Astrocyte (in vitro differentiated cells and primary cell): ENCODE measurements around the gene FAM131B.

ENCODE experiments used
- EZH2 ChIP-seq: IDR thresholded peaks from 2 replicates; pipeline ENCODE4 v1.6.1; 2012; ENCODE audit warnings: mild to moderate bottlenecking, low read length, inconsistent platforms; ENCODE audit not compliant: insufficient read depth
- TF ChIP-seq, protein P1 (sequence below): IDR thresholded peaks from 2 replicates; pipeline ENCODE4 v1.5.1; 2011; ENCODE audit warnings: low read depth, mild to moderate bottlenecking, inconsistent platforms, low read length, moderate library complexity; ENCODE audit not compliant: insufficient read depth

- TF ChIP-seq, protein P1, sequence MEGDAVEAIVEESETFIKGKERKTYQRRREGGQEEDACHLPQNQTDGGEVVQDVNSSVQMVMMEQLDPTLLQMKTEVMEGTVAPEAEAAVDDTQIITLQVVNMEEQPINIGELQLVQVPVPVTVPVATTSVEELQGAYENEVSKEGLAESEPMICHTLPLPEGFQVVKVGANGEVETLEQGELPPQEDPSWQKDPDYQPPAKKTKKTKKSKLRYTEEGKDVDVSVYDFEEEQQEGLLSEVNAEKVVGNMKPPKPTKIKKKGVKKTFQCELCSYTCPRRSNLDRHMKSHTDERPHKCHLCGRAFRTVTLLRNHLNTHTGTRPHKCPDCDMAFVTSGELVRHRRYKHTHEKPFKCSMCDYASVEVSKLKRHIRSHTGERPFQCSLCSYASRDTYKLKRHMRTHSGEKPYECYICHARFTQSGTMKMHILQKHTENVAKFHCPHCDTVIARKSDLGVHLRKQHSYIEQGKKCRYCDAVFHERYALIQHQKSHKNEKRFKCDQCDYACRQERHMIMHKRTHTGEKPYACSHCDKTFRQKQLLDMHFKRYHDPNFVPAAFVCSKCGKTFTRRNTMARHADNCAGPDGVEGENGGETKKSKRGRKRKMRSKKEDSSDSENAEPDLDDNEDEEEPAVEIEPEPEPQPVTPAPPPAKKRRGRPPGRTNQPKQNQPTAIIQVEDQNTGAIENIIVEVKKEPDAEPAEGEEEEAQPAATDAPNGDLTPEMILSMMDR = no peak
- TF ChIP-seq EZH2 = no peak
Measured at GRCh38 chr7:143320620-143321019, 41.9 kb downstream of the FAM131B start.
